GDM1 (cell line): Measurements from ENCODE around the gene PLA2G2C.

Source experiments
- DNase-seq: peaks from one replicate; lab custom pipeline; 2025; lab: John Stamatoyannopoulos, UW

PLA2G2C gene

DNA sequence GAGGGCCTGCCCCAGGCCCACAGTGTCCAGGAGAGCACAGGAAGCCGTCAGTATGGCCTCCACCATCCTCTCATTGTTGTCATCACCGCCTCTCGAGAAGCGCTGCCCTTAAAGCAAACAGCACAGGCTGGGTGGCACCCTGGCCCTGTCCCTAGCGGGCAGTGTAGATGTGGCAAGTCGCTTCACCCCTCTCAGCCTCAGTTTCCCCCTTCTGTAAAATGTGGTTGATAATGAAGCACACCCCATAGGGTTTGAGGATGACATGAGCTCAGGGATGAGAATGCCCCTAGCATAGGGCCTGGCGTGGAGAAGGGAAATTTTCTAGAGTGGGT lies 33.8 kb downstream of the PLA2G2C start:
- DNase-seq, result no peak

DNA sequence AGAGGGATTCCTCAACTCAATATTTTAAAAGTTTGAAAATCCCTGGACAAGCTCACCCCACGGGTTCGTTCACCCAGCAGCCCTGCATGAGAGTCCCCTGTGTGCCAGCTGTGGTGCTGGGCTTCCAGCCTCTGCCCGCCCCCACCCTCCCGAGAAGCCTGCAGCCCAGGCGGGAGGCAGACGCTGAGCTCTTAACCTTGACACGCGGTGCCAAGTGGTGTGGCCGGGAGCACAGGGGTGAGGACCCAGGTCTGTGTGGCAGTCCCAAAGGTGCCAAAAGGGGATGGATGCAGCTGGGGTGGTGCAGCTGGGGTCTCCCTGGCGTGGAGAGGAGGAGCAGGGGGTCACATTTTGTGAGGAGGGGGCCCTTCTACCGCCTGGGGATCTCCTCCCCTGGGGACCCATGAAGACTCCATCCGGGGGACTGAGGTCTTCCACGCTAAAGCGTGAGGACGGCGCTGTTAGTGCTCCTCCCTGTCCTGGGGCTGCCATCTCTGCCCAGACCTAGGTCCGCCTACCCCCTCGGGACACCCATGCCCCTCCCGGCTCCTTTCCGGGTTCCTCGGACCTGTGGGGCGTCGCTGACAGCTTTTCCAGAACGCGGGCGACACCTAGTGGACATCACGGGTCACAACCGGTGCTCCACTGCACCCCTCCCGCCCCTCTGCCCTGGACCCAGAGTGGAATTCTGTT lies 34.3 kb downstream of the PLA2G2C start:
- DNase-seq, result peak; percentile 48

GRCh38 chr1:20150969-20151368 lies 35.3 kb downstream of the PLA2G2C start:
- DNase-seq, result no peak

GRCh38 chr1:20150326-20150705 lies 36.0 kb downstream of the PLA2G2C start:
- DNase-seq, result no peak

GRCh38 chr1:20149601-20150325 lies 36.6 kb downstream of the PLA2G2C start:
- no peak for DNase-seq

DNA sequence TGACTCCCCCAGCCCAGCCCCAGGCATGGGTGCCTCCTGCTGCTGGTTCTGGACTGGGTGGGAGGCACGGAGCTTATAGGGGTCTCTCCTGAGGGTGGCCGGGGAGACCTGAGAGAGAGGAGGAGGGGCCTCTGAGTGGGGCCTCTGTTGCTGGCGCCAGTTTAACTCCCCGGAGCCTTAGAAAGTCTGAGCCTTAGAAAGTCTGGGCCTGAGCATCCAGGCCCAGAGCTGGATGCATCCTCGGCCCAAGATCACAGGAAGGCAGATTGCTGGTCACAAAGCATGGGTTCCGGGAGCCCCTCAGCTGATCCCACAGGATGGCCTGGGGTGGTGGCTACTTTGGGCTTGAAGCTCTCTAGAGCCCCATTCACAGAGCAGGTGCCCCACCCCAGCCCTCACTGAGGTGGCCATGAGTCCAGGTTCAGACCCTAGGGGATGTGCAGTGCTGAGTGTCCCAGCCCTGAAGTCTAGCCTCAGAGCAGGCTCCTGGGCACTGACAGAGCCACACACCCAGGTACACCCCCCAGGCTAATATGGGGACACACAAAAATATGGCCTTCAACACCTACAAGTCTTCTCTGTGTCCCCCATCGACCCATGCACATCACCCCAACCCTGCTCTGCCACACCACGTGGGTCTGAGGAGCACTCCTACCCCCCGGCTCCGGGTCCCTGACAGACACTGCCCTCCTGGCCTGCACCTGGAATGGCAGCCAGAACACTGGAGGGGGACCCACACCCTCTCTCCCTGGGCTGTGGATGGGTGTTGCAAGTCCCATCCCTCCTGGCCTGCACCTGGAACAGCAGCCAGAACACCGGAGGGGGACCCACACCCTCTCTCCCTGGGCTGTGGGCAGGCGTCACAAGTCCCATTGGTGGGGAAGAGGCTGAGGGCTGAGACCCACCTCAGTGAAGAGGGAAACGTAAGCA lies 37.5 kb downstream of the PLA2G2C start:
- no peak for DNase-seq

DNA sequence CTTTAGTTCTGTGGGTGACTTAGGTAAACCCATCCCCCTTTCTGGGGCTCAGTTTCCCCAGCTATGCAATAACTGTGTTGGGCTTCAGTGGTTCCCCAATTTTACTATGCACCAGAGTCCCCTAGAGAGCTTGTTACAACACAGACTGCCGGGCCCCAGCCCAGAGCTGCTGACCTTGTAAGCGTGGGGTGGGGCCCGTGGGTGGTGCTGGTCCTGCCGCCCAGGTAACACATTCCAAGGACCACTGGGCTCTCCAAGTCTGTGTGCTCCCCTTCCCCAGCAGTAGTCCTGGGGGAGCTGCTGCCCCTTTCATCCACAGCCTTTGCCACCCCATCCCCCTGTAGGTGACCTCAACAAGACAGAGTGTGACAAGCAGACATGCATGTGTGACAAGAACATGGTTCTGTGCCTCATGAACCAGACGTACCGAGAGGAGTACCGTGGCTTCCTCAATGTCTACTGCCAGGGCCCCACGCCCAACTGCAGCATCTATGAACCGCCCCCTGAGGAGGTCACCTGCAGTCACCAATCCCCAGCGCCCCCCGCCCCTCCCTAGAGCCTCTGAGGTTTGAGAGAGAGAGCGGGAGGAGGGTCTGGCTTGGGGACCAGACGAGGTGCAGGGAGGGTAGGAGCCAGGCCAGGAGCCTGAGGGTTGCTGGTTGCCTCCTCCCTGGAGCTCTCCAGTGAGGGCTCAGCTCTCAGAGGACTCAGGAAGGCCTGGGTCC lies 38.3 kb downstream of the PLA2G2C start:
- DNase-seq, result no peak

- DNase-seq, result no peak
These were observed 42.4 kb downstream of the PLA2G2C start for GRCh38 chr1:20143734-20144565.

DNA sequence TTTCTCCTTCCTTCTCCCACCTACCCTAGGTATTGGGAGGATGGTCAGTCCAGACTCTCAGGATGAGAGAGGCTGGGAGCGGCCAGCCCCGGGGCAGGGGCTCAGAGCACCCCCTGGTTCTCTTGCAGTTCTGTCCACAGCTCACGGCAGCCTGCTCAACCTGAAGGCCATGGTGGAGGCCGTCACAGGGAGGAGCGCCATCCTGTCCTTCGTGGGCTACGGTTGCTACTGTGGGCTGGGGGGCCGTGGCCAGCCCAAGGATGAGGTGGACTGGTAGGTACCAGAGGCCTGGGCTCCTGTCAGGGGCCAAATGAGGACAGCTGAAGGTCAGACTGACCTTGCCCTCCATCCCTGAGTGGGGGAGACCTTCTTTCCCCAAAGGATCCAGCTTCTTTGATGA lies 43.0 kb downstream of the PLA2G2C start:
- DNase-seq, result no peak

GRCh38 chr1:20142001-20142710 lies 44.2 kb downstream of the PLA2G2C start:
- no peak for DNase-seq

DNA sequence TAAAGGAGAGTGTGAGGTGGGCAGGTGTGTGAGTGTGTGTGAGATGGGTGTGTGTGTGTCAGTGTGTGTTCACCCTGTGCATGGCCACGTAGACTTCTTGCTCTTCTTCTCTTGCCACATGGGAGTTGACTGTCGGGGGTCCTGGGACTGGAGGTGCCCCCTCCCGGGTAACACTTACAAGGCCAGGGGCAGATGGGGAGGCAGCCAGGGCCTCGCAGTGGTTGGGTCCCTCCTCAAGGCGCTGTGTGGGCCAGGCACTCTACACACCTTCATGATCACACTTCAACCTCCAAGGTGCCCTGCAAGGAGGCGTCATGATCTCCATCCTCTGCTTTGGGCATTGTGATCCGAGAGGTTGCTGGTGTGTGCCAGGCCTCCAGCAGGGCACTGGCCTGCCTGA lies 44.9 kb downstream of the PLA2G2C start:
- DNase-seq, result no peak

- DNase-seq, result no peak
These were observed 45.3 kb downstream of the PLA2G2C start for GRCh38 chr1:20141001-20141400.

GRCh38 chr1:20139776-20140612 lies 46.3 kb downstream of the PLA2G2C start:
- no peak for DNase-seq

GRCh38 chr1:20138961-20139550 lies 47.3 kb downstream of the PLA2G2C start, which contains the start of gene PLA2G2F:
PLA2G2F (plus strand) TSS chr1:20139323; CDS start chr1:20139428, 105 bp downstream.
- no peak for DNase-seq

- no peak for DNase-seq
These were observed 48.0 kb downstream of the PLA2G2C start for GRCh38 chr1:20138346-20138745.

GRCh38 chr1:20137604-20138003 lies 48.7 kb downstream of the PLA2G2C start:
- DNase-seq, result no peak

- no peak for DNase-seq
These were observed 49.3 kb downstream of the PLA2G2C start for GRCh38 chr1:20137055-20137454.

DNA sequence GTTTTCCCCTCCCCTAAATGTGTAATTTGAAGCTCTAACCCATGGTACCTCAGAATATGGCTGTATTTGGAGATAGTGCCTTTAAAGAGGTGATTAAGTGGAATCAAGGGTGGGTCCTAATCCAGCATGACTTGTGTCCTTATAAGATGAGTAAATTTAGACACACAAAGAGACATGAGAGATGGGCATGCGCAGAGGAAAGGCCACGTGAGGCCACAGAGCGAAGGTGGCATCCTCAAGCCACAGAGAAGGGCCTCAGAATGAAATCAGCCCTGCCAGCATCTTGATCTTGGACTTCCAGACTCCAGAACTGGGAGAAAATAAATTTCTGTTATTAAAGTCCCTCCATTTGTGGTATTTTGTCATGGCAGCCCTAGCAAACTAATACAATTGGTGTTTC lies 50.1 kb downstream of the PLA2G2C start:
- DNase-seq, result no peak

DNA sequence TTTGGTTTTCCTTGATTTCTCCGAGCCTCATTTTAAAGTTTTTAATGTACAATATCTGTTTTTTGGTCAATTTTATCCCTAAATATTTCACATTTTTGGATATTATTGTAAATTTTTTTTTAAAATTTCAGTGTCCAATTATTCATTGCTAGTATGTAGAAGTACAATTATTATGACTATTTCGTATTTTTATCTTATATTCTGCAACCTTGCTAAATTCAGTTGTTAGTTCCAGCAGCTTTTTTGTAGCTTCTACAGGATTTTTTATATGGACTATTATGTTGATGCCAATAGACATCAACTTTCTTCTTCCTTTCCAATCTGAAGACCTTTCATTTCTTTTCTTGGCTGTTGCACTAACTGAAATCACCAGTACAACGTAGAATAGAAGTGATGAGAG lies 51.3 kb downstream of the PLA2G2C start:
- DNase-seq, result no peak
